Tibial artery (tissue), 4 donors: ENCODE data around the gene NR1I2.
A peak's percentile ranks its signal among the peaks of the same experiment; 100 is the strongest.

Experiments used
- DNase-seq, 2 donors: peaks; one replicate each; pipeline ENCODE4 v3.0.0-alpha.2; 2019
- H3K27ac ChIP-seq, 2 donors: fragments of 200-600 bp; sonication (generic) in 1 of 2; 1 replicate in 1 of 2; 2 replicates in 1 of 2; pipeline ENCODE4 v1.5.1; 2018 to 2019; ENCODE audit warnings: mild to moderate bottlenecking in 1 of 2
- H3K27me3 ChIP-seq, 2 donors: fragments of 200-600 bp; sonication (generic) in 1 of 2; one replicate each; pipeline versions ENCODE4 v1.5.1 to v1.6.0; 2016 to 2019
- H3K36me3 ChIP-seq, 3 donors: fragments of 200-600 bp; sonication (generic) in 2 of 3; one replicate each; pipeline ENCODE4 v1.5.1; 2016 to 2019; ENCODE audit warnings: mild to moderate bottlenecking in 2 of 3
- H3K4me1 ChIP-seq, 4 donors: fragments of 200-600 bp; sonication (generic) in 2 of 4; 1 replicate in 3 of 4; 2 replicates in 1 of 4; pipeline ENCODE4 v1.5.1; 2016 to 2019
- H3K4me3 ChIP-seq, 2 donors: fragments of 200-600 bp; sonication (generic) in 1 of 2; 1 replicate in 1 of 2; 2 replicates in 1 of 2; pipeline ENCODE4 v1.5.1; 2018 to 2019; ENCODE audit warnings: mild to moderate bottlenecking in 2 of 2
- H3K9me3 ChIP-seq, 3 donors: fragments of 200-600 bp; sonication (generic) in 1 of 3; one replicate each; pipeline ENCODE4 v1.5.1; 2016 to 2019
- CTCF ChIP-seq, 2 experiments: fragments of 200-600 bp in 1 of 2; fragments of 450-650 bp in 1 of 2; IDR thresholded peaks; one replicate each; pipeline ENCODE4 v1.5.1; 2017 to 2019; ENCODE audit warnings: antibody characterized with exemption in 2 of 2, mild to moderate bottlenecking in 1 of 2, moderate library complexity in 1 of 2
- intact Hi-C: fragments of 100-400 bp; cut with DNase I; formaldehyde crosslinking; loops from one replicate; pipeline ENCODE4 v1.15.0; 2023; ENCODE audit warnings: low total_unique reads

Gene NR1I2

GRCh38 chr3:119812491-119813058, 30.7 kb downstream of the NR1I2 start:
- Histone ChIP-seq H3K27ac (no peak overlapping the region), H3K27me3 (peaks cover 0 to 17% of the 10 kb centered on the region in 2 donors), H3K9me3 (no peaks in the 10 kb centered on the region), H3K4me1 (peaks cover 0 to 10% (median 8%) of the 10 kb centered on the region in 4 donors), H3K4me3 (no peak overlapping the region), H3K36me3 (no peaks in the 10 kb centered on the region)
- intact Hi-C loops: no loop called here
- no peak for DNase-seq
- no peak for TF ChIP-seq CTCF (IDR thresholded peaks at IDR 0.05)

- no peak for DNase-seq
- H3K27ac ChIP-seq: no peak overlapping the region
- TF ChIP-seq CTCF (IDR thresholded peaks at IDR 0.05): no peak
- no peak overlapping the region for H3K4me3 ChIP-seq
- no peaks in the 10 kb centered on the region for H3K36me3 ChIP-seq
- no peaks in the 10 kb centered on the region for H3K4me1 ChIP-seq
- no peaks in the 10 kb centered on the region for H3K9me3 ChIP-seq
- intact Hi-C loops: no loop called here
- H3K27me3 ChIP-seq: peaks cover 0 to 17% of the 10 kb centered on the region in 2 donors
Observed at GRCh38 chr3:119815716-119816115, 33.8 kb downstream of the NR1I2 start.

- DNase-seq: peak in 1 of 2 donors; percentile 43
- peaks cover 0 to 17% of the 10 kb centered on the region in 2 donors for H3K27me3 ChIP-seq
- intact Hi-C loops: no loop called here
- no peak for TF ChIP-seq CTCF (IDR thresholded peaks at IDR 0.05)
- H3K36me3 ChIP-seq: no peaks in the 10 kb centered on the region
- H3K4me3 ChIP-seq: no peak overlapping the region
- H3K4me1 ChIP-seq: no peaks in the 10 kb centered on the region
- no peaks in the 10 kb centered on the region for H3K9me3 ChIP-seq
- no peak overlapping the region for H3K27ac ChIP-seq
Observed at GRCh38 chr3:119817071-119817470, 35.2 kb downstream of the NR1I2 start.

GRCh38 chr3:119817583-119818363, 35.9 kb downstream of the NR1I2 start:
- intact Hi-C loops: no loop called here
- Histone ChIP-seq H3K36me3 (no peaks in the 10 kb centered on the region), H3K4me3 (no peak overlapping the region), H3K27me3 (peaks cover 0 to 17% of the 10 kb centered on the region in 2 donors), H3K27ac (no peak overlapping the region), H3K9me3 (no peaks in the 10 kb centered on the region), H3K4me1 (no peaks in the 10 kb centered on the region)
- no peak for TF ChIP-seq CTCF (IDR thresholded peaks at IDR 0.05)
- no peak for DNase-seq

GRCh38 chr3:119818937-119819336, 37.0 kb downstream of the NR1I2 start:
- no peaks in the 10 kb centered on the region for H3K36me3 ChIP-seq
- DNase-seq: no peak
- no peak for TF ChIP-seq CTCF (IDR thresholded peaks at IDR 0.05)

More at GRCh38 chr3:119818937-119819336, 37.0 kb downstream of the NR1I2 start:
- intact Hi-C loops: no loop called here
- H3K9me3 ChIP-seq: no peaks in the 10 kb centered on the region
- peaks cover 0 to 17% of the 10 kb centered on the region in 2 donors for H3K27me3 ChIP-seq
- no peak overlapping the region for H3K4me3 ChIP-seq
- H3K27ac ChIP-seq: no peak overlapping the region
- H3K4me1 ChIP-seq: no peaks in the 10 kb centered on the region
